IPS-18a (cell line): ENCODE results near the gene IL17REL.

Experiments
- H3K27ac ChIP-seq: one replicate; pipeline ENCODE4 v1.5.1; 2013; ENCODE audit warnings: low read length
- H3K27me3 ChIP-seq: one replicate; pipeline ENCODE4 v1.6.1; 2013; ENCODE audit warnings: mild to moderate bottlenecking, low read length; ENCODE audit not compliant: control insufficient read depth, insufficient read depth
- H3K36me3 ChIP-seq: one replicate; pipeline ENCODE4 v1.6.1; 2013; ENCODE audit warnings: low read depth, low read length; ENCODE audit not compliant: control insufficient read depth
- H3K4me1 ChIP-seq: one replicate; pipeline ENCODE4 v1.6.1; 2013; ENCODE audit warnings: low read depth, low read length; ENCODE audit not compliant: control insufficient read depth
- H3K4me3 ChIP-seq: one replicate; pipeline ENCODE4 v1.5.1; 2013; ENCODE audit warnings: low read length
- H3K9ac ChIP-seq: one replicate; pipeline ENCODE4 v1.6.1; 2013; ENCODE audit warnings: mild to moderate bottlenecking, low read length, moderate library complexity
- H3K9me3 ChIP-seq: one replicate; pipeline ENCODE4 v1.6.1; 2013; ENCODE audit warnings: low read depth, low read length; ENCODE audit not compliant: control insufficient read depth

The IL17REL gene

DNA sequence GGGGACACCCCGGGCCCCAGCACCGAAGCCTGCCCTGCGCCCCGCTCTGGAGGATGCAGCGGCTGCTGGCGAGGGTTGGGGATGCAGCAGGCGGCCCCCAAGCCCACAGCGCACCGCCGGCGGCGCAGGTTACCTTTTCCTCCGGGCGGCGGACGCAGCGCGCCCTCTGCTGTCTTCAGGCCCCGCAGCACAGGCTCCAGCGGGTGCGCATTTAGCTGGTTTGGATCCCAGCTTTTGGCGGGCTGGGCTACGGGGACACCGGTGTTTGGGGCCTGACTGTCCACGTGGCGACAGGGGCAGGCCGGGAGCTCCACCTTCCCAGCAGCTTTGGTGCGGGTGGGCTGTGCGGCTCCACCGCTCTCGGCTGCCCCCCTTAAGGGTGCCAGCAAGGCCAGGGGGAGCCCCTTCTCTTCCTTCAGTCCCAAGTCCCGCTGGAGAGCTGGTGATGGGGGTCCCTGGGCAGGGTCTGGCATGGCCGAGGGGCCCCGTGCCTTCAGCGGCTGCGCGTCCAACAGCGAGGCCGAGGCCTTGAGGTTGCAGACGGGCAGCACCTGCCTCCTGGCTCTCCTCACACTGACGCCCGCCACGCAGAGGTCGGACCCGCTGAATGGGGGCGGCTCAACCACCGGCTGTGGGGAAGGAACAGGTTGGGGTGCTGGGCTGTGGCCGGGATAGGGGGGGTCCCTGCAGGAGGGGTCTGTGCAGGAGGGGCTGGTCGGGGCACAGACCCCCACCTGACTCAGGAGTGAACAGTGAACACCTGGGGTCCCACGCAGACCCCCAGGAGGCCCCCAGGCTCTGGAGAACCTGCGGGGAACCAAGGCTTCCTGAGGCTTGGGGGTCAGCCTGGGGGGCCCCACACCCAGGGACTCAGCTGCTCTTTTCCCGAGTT is 18.0 kb upstream of the IL17REL start:
- no peaks in the 10 kb centered on the region for H3K9me3 ChIP-seq
- no peaks in the 10 kb centered on the region for H3K4me1 ChIP-seq
- peaks cover 26% of the 10 kb centered on the region for H3K27me3 ChIP-seq
- peak overlapping the region; percentile 40 for H3K4me3 ChIP-seq
- H3K27ac ChIP-seq: no peak overlapping the region
- no peak overlapping the region for H3K9ac ChIP-seq
- H3K36me3 ChIP-seq: no peaks in the 10 kb centered on the region

DNA sequence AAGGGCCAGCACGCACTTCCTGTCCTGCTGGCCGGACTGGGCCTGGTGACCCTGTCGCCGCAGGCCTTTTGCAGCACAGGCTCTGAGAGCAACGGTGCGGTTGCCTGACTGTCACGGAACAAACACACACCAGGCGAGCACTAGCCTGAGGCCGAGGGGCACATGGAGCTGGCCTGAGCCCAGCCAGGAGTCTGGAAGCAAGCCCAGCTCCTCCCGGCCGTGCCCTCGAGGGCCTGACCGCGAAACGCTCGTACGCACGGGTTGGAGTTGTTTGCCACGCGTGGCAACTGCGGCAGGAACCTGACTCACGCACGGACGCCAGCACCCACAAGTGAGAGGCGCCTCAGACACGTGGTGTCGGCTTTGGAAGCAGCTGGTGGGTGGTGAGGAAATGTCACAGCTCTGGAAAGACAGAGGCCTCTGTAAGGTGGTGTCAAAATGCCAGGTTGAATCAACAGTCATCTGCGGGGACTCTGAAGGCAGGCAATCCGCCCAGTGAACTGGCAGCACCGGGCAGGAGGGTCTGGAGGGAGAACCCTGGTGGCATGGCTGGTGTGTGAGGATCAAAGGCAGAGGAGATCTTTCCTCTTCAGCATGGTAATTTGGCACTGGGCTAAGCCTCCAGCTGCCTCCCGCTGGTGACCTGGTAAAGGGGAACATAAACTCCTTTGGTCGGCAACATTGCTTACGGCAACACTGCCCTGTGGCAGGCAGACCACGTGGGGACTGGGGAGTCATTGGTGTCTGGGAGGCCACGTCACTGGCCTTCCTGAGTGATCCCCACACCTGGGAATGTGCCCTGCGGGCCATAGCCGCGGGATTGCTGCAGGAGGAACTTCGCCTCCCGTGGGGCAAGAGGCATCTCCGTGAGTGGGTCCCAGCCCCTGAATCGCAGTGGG is 15.3 kb upstream of the IL17REL start:
- H3K9me3 ChIP-seq: no peaks in the 10 kb centered on the region
- no peaks in the 10 kb centered on the region for H3K36me3 ChIP-seq
- peaks cover 26% of the 10 kb centered on the region for H3K27me3 ChIP-seq
- no peaks in the 10 kb centered on the region for H3K4me1 ChIP-seq
- H3K9ac ChIP-seq: no peak overlapping the region
- no peak overlapping the region for H3K4me3 ChIP-seq
- no peak overlapping the region for H3K27ac ChIP-seq

DNA sequence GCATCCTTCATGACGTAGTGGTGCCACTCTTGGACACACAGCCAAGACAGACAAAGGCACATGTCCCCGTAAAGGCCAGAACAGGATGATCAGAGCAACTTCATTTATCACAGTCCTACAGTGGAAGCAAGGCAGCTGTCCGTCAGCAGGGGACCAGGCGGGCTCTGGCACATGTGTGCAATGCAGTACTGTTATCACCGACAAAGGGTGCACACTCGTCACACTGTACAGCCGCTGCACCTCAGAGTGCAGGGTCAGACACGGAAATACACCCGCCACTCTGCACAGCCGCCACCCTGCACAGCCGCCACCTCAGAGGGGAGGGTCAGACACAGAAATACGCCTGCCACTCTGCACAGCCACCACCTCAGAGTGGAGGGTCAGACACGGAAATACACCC is 13.4 kb upstream of the IL17REL start:
- H3K4me1 ChIP-seq: no peaks in the 10 kb centered on the region
- H3K9me3 ChIP-seq: no peaks in the 10 kb centered on the region
- no peaks in the 10 kb centered on the region for H3K36me3 ChIP-seq

DNA sequence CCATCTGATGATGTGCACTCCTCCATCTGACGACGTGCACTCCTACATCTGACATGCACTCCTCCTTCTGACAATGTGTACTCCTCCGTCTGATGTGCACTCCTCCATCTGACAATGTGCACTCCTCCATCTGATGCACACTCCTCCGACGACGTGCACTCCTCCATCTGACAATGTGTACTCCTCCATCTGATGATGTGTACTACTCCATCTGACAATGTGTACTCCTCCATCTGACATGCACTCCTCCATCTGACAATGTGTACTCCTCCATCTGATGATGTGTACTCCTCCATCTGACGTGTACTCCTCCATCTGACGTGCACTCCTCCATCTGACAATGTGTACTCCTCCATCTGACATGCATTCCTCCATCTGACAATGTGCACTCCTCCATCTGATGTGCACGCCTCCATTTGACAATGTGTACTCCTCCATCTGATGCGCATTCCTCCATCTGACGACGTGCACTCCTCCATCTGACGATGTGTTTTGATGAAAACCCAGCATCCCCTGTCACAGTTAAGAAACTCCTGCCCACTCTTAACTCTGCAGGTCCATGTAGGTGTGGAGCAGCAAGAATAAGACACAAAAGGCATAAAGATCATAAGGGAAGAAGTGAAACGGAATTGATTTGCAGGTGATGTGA is 9.7 kb upstream of the IL17REL start:
- Histone ChIP-seq H3K36me3 (no peaks in the 10 kb centered on the region), H3K9ac (no peak overlapping the region), H3K9me3 (no peaks in the 10 kb centered on the region), H3K27ac (no peak overlapping the region), H3K4me1 (no peaks in the 10 kb centered on the region), H3K27me3 (peaks cover 16% of the 10 kb centered on the region), H3K4me3 (no peak overlapping the region)

More for the DNA sequence above, 13.4 kb upstream of the IL17REL start:
- no peak overlapping the region for H3K27ac ChIP-seq
- H3K9ac ChIP-seq: no peak overlapping the region
- H3K4me3 ChIP-seq: no peak overlapping the region
- H3K27me3 ChIP-seq: peaks cover 23% of the 10 kb centered on the region

DNA sequence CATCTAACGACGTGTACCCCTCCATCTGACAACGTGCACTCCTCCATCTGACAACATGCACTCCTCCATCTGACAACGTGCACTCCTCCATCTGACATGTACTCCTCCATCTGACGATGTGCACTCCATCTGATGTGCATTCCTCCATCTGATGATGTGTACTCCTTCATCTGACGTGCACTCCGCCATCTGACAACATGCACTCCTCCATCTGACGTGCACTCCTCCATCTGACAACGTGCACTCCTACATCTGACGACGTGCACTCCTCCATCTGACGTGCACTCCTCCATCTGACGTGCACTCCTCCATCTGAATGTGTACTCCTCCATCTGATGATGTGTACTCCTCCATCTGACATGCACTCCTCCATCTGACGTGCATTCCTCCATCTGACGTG is 8.0 kb upstream of the IL17REL start:
- no peak overlapping the region for H3K27ac ChIP-seq
- no peaks in the 10 kb centered on the region for H3K36me3 ChIP-seq
- H3K27me3 ChIP-seq: peaks cover 30% of the 10 kb centered on the region
- no peak overlapping the region for H3K9ac ChIP-seq
- no peaks in the 10 kb centered on the region for H3K9me3 ChIP-seq
- H3K4me1 ChIP-seq: no peaks in the 10 kb centered on the region
- H3K4me3 ChIP-seq: no peak overlapping the region

DNA sequence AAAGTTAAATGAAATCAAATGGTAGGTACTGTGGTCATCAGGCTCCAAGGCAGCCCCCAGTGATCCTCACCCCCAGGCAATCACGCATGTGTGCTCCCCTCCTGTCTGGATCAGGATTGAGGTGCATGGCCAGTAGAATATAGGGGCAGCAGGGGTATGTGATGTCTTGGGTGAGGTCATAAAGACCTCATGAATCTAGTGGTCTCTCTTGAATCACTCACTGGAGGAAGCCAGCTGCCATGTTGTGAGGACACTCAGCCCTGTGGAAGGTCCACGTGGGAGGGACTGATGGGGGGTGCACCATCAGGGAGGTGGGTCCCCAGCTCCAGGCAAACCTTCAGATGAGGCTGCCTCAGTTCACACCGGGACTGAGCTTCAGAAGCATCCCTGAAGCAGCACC is 6.8 kb upstream of the IL17REL start:
- no peaks in the 10 kb centered on the region for H3K4me1 ChIP-seq
- peaks cover 40% of the 10 kb centered on the region for H3K27me3 ChIP-seq
- H3K9ac ChIP-seq: no peak overlapping the region
- H3K36me3 ChIP-seq: no peaks in the 10 kb centered on the region
- no peak overlapping the region for H3K4me3 ChIP-seq
- no peak overlapping the region for H3K27ac ChIP-seq
- H3K9me3 ChIP-seq: no peaks in the 10 kb centered on the region

DNA sequence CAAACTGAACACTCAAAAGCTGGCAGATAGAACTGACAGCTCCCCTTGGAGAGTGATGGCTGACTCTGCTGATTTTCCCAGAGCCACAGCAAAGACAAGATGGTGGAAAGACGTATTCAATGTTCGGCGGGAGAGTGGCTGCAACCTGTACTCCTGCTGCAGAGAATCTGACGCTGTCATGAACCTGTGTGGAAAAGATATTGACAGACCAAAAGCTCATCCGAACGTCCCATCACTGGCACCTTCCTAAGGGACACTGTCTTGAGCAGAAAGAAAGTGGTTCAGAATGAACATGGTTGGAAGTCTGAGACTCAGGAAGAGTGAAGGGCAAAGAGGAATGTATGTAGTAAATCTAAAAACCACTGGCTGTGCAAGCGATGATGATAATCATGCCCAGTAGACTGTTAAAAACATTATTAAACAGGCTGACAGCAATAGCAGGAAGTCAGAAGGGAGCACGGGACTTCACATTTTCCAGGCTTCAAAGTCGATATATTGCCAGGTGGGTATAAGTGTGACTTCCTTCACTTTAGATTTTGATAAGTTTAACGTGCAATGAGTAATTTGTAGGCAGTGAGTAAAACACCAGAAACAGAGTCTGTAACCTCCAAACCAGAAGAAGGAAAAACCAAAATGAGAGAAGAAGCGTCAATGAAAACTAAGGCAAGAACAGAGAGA is 6.2 kb upstream of the IL17REL start:
- H3K36me3 ChIP-seq: no peaks in the 10 kb centered on the region
- H3K9ac ChIP-seq: no peak overlapping the region
- H3K27ac ChIP-seq: no peak overlapping the region
- H3K4me1 ChIP-seq: no peaks in the 10 kb centered on the region
- no peaks in the 10 kb centered on the region for H3K9me3 ChIP-seq
- H3K4me3 ChIP-seq: no peak overlapping the region
- H3K27me3 ChIP-seq: peaks cover 46% of the 10 kb centered on the region

DNA sequence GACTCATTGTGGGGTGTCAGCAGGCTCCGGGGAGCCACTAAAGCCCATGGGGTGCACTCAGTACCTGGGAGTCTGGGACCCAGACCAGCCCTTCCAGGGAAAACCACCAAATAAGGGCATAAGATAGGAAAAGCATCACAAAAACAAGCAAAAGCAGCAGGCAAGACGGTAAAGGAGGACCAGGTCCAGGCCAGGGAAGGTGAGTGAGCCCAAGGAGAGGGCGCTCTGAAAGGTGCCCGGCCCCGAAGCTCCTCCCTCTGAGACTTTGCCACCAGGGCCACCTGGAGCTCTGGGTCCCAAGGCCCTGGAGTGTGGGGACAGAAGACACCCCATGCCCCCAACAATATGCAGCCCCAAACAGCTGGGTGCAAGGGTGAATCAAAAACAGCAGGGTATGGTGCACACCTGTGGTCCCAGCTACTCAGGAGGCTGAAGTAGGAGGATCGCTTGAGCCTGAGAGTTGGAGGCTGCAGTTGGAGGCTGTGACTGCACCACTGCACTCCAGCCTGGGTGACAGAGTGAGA is 5.2 kb upstream of the IL17REL start:
- Histone ChIP-seq H3K27me3 (peaks cover 56% of the 10 kb centered on the region), H3K27ac (no peak overlapping the region)

DNA sequence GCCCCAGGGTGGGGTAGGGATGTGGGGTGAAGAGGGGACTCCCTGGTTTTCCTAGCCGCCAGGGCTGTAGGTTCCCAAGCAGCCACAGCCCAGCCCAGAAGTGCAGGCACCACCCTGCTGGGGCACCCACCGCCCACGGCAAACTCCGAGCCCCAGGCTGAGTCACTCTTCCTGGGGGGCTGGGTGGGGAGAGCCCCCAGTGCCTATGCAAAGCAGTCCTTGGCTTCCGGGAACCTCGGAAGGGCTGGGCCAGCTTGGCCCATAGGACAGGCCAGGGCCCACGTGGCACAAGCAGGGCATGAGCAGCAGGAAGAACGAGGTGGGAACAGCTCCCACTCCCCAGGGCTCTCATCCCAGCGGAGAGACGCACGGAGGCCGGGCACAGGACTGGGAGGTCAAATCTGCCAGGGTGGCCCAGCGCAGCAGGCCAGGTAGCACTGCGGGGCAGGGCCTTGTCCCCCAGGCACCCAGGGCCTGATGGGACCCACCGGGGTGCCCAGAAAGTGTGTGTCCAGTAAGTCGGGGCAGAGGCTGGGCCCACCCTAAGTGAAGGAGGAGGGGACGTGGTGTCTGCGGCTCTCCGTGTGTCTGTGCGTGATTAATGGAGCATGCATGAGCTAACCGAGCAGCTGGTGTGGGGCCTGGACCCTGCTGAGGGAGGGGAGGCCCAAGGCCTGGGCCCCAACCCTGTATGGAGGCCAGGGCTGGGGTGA is 4.6 kb upstream of the IL17REL start:
- Histone ChIP-seq H3K9me3 (no peaks in the 10 kb centered on the region), H3K4me3 (no peak overlapping the region)

More for the DNA sequence above, 5.2 kb upstream of the IL17REL start:
- Histone ChIP-seq H3K9ac (no peak overlapping the region), H3K4me3 (no peak overlapping the region), H3K9me3 (no peaks in the 10 kb centered on the region), H3K36me3 (no peaks in the 10 kb centered on the region), H3K4me1 (no peaks in the 10 kb centered on the region)

DNA sequence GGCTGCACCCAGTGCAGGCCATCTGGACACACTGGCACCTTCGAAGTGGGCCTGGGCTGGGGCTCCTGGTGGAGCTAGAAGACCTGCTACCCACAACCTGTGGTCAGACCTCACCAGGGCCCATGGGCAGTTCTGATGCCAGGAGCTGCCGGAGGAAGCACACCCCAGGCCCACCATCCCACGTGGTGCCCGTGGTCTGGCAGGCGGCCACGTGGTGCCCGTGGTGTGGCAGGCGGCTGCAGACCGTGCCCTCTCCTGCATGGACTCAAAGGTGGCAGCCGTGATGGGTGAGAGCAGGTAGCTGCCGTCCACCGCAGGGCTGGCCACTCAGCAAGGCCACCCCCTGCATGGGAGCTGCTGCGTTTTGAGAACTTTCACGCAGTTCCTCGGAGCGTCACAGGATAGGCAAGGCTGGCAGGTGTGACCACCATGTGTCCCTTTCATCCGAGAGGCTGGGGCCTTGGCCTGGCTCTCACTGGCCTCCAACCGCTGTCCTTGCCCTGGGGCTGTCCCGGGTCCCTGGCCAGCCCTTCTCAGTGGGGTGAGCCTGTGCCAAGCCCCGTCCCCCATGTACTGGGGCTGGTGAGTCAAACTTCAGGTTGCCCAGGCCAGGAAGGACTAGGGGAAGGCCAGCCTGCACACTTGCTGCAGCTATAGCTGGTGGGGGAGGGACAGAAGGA is 3.9 kb upstream of the IL17REL start:
- Histone ChIP-seq H3K9ac (no peak overlapping the region), H3K36me3 (no peaks in the 10 kb centered on the region), H3K27ac (no peak overlapping the region), H3K4me1 (no peaks in the 10 kb centered on the region), H3K27me3 (peaks cover 69% of the 10 kb centered on the region), H3K4me3 (no peak overlapping the region), H3K9me3 (no peaks in the 10 kb centered on the region)

More for the DNA sequence above, 4.6 kb upstream of the IL17REL start:
- no peaks in the 10 kb centered on the region for H3K4me1 ChIP-seq
- no peak overlapping the region for H3K9ac ChIP-seq
- no peaks in the 10 kb centered on the region for H3K36me3 ChIP-seq
- H3K27ac ChIP-seq: no peak overlapping the region
- H3K27me3 ChIP-seq: peaks cover 62% of the 10 kb centered on the region
